HPDE6-E6E7 (cell line): ENCODE results near the gene ASPSCR1.
"Not testable (repeated sequence)": the region's sequence is repeated elsewhere in the genome, so short reads cannot be mapped to it uniquely, and the experiment has no call there.

ENCODE experiments used
- DNase-seq: peaks from one replicate; pipeline ENCODE4 v3.0.0; 2011; ENCODE audit warnings: missing footprints; ENCODE audit errors: extremely low spot score

ASPSCR1 gene

GRCh38 chr17:81981511-81981910 is 4.1 kb downstream of the ASPSCR1 start:
- not testable (repeated sequence) for DNase-seq

GRCh38 chr17:81983011-81983638 is 5.7 kb downstream of the ASPSCR1 start:
- DNase-seq = no peak

- DNase-seq = no peak
These were observed 6.4 kb downstream of the ASPSCR1 start for GRCh38 chr17:81983639-81984373.

GRCh38 chr17:81984773-81985410 is 7.5 kb downstream of the ASPSCR1 start:
- DNase-seq = no peak

- DNase-seq = no peak
These were observed 9.2 kb downstream of the ASPSCR1 start for GRCh38 chr17:81986606-81987005.

- DNase-seq = no peak
These were observed 9.8 kb downstream of the ASPSCR1 start for GRCh38 chr17:81987161-81987770.

- DNase-seq = peak; percentile 56
These were observed 13.6 kb downstream of the ASPSCR1 start for GRCh38 chr17:81990836-81991683.

- peak; percentile 80 for DNase-seq
These were observed 14.4 kb downstream of the ASPSCR1 start for GRCh38 chr17:81991684-81992305.

GRCh38 chr17:81992306-81993102 is 15.1 kb downstream of the ASPSCR1 start:
- DNase-seq = no peak

- no peak for DNase-seq
These were observed 16.5 kb downstream of the ASPSCR1 start for GRCh38 chr17:81993729-81994592.

- DNase-seq = no peak
These were observed 17.4 kb downstream of the ASPSCR1 start for GRCh38 chr17:81994593-81995462.

- no peak for DNase-seq
These were observed 18.2 kb downstream of the ASPSCR1 start for GRCh38 chr17:81995463-81996231.

GRCh38 chr17:81996232-81996756 is 18.9 kb downstream of the ASPSCR1 start:
- no peak for DNase-seq

GRCh38 chr17:81996757-81997441 is 19.5 kb downstream of the ASPSCR1 start:
- DNase-seq = no peak

GRCh38 chr17:81998212-81998611 is 20.8 kb downstream of the ASPSCR1 start:
- DNase-seq = no peak

- no peak for DNase-seq
These were observed 21.4 kb downstream of the ASPSCR1 start for GRCh38 chr17:81998691-81999438.
